Hindlimb muscle (tissue), 1 donor: Measurements from ENCODE around the gene FAM120A. TPM values are rescaled to one million over a fixed set of nuclear protein-coding genes. Genes with fewer than 3 reads are reported as not detected.
"Not testable (repeated sequence)": the region's sequence is repeated elsewhere in the genome, so short reads cannot be mapped to it uniquely, and the experiment has no call there.

Experiments used
- DNase-seq: peaks from one replicate; pipeline ENCODE4 v3.0.0-alpha.2; 2013
- polyA plus RNA-seq: library from polyadenylated mRNA; unstranded; fragments of 120-200 nt; gene quantifications from one replicate; pipeline ENCODE4 v1.2.1, GENCODE V29; 2013; ENCODE audit not compliant: insufficient read length

The FAM120A gene
- polyA plus RNA-seq, 1 donor, result 63.3 TPM

GRCh38 chr9:93475108-93475507, 23.6 kb downstream of the FAM120A start:
- no peak for DNase-seq

GRCh38 chr9:93475856-93476255, 24.4 kb downstream of the FAM120A start:
- DNase-seq, result no peak

GRCh38 chr9:93476924-93477323, 25.4 kb downstream of the FAM120A start:
- no peak for DNase-seq

GRCh38 chr9:93477397-93477796, 25.9 kb downstream of the FAM120A start:
- no peak for DNase-seq

GRCh38 chr9:93479726-93480125, 28.2 kb downstream of the FAM120A start:
- no peak for DNase-seq

- no peak for DNase-seq
Measured at GRCh38 chr9:93480262-93480661, 28.8 kb downstream of the FAM120A start.

GRCh38 chr9:93480728-93481324, 29.3 kb downstream of the FAM120A start:
- DNase-seq, result no peak

- DNase-seq, result no peak
Measured at GRCh38 chr9:93483497-93483896, 32.0 kb downstream of the FAM120A start.

GRCh38 chr9:93486268-93486667, 34.8 kb downstream of the FAM120A start:
- DNase-seq, result no peak

GRCh38 chr9:93488244-93488643, 36.8 kb downstream of the FAM120A start:
- no peak for DNase-seq

GRCh38 chr9:93491593-93492232, 40.2 kb downstream of the FAM120A start:
- no peak for DNase-seq

- DNase-seq, result no peak
Measured at GRCh38 chr9:93492327-93492726, 40.8 kb downstream of the FAM120A start.

- no peak for DNase-seq
Measured at GRCh38 chr9:93493949-93494348, 42.5 kb downstream of the FAM120A start.

GRCh38 chr9:93496285-93496684, 44.8 kb downstream of the FAM120A start:
- DNase-seq, result no peak

GRCh38 chr9:93500571-93501298, 49.2 kb downstream of the FAM120A start:
- DNase-seq, result no peak

- no peak for DNase-seq
Measured at GRCh38 chr9:93501406-93501805, 49.9 kb downstream of the FAM120A start.

- no peak for DNase-seq
Measured at GRCh38 chr9:93503381-93503780, 51.9 kb downstream of the FAM120A start.

GRCh38 chr9:93505541-93506132, 54.2 kb downstream of the FAM120A start:
- no peak for DNase-seq

- DNase-seq, result no peak
Measured at GRCh38 chr9:93507768-93508167, 56.3 kb downstream of the FAM120A start.

- no peak for DNase-seq
Measured at GRCh38 chr9:93508207-93508606, 56.7 kb downstream of the FAM120A start.

GRCh38 chr9:93509084-93509483, 57.6 kb downstream of the FAM120A start:
- no peak for DNase-seq

GRCh38 chr9:93510041-93510440, 58.6 kb downstream of the FAM120A start:
- DNase-seq, result no peak

GRCh38 chr9:93511228-93511627, 59.7 kb downstream of the FAM120A start:
- DNase-seq, result not testable (repeated sequence)
